ENCODE measurements around the gene JMJD8. TPM values are rescaled to one million over a fixed set of nuclear protein-coding genes. Genes with fewer than 3 reads are reported as not detected.

The JMJD8 gene
- total and polyA plus RNA-seq, 3 experiments from 2014 or later, result 53.0 to 56.6 (median 55.9) TPM

GRCh38 chr16:698911-699671 lies 15.0 kb upstream of the JMJD8 start:
- H3K27me3 ChIP-seq (ENCODE audit: insufficient read depth, low read length, poor library complexity, severe bottlenecking), result peaks cover 23% of the 10 kb centered on the region
- H3K4me3 Mint-ChIP-seq, result peak overlapping the region in 6 of 7 donors; percentile 32 to 88 (median 64)

GRCh38 chr16:695355-696089 lies 11.4 kb upstream of the JMJD8 start:
- Mint-ChIP-seq H3K4me3 (peak overlapping the region; percentile 76 to 84 (median 80)), H3K4me1 (peaks cover 27 to 50% (median 31%) of the 10 kb centered on the region in 3 donors), H3K9me3 (no peaks in the 10 kb centered on the region), H3K27ac (peak overlapping the region in 6 of 8 donors; percentile 5 to 86 (median 64)), H3K27me3 (peaks cover 0 to 1% of the 10 kb centered on the region in 2 donors), H3K36me3 (peaks cover 0 to 2% (median 0%) of the 10 kb centered on the region in 3 donors)
- no peaks in the 10 kb centered on the region for H3K27me3 ChIP-seq (ENCODE audit: insufficient read depth, low read length, poor library complexity, severe bottlenecking)
- DNase-seq, result peak; percentile 35 to 79 (median 65)
- H3K4me1 ChIP-seq (ENCODE audit: insufficient read depth, low read length), result peaks cover 29% of the 10 kb centered on the region
- H3K9me3 ChIP-seq (ENCODE audit: low read length), result no peaks in the 10 kb centered on the region
- H3K27ac ChIP-seq (ENCODE audit: low read depth, low read length), result peak overlapping the region; percentile 44
- H3K4me3 ChIP-seq (ENCODE audit: low read length), result peak overlapping the region; percentile 73
- no peaks in the 10 kb centered on the region for H3K36me3 ChIP-seq (ENCODE audit: insufficient read depth, low read length)
- CTCF ChIA-PET, result interaction anchor here (0.9 to 1.8 kb wide), 9 partner anchors 13 to 59 kb away, joined by 3 to 10 read pairs (median 3); partner anchors contain the start of genes CIAO3, METTL26, RHOT2 and STUB1
- POLR2A ChIA-PET, result interaction anchor here (0.5 to 2.1 kb wide), 17 partner anchors 9 to 916 kb away, joined by 3 to 21 read pairs (median 4); partner anchors contain the start of genes ANTKMT, CAPN15, CCDC78 and CIAO3

More at GRCh38 chr16:698911-699671, 15.0 kb upstream of the JMJD8 start:
- peaks cover 8 to 10% of the 10 kb centered on the region in 2 donors for H3K27me3 Mint-ChIP-seq
- ChIA-PET POLR2A (interaction anchor here (0.7 to 1.1 kb wide), 5 partner anchors 12 to 51 kb away, joined by 3 to 6 read pairs (median 3); no protein-coding TSS in a partner anchor), CTCF (interaction anchor here (0.7 to 1.8 kb wide), 5 partner anchors 13 to 327 kb away, joined by 3 to 4 read pairs (median 3); partner anchors contain the start of gene ANTKMT)
- no peaks in the 10 kb centered on the region for H3K9me3 ChIP-seq (ENCODE audit: low read length)
- H3K4me1 ChIP-seq (ENCODE audit: insufficient read depth, low read length), result peaks cover 34% of the 10 kb centered on the region
- peak overlapping the region in 2 of 8 donors; percentile 38 to 49 for H3K27ac Mint-ChIP-seq
- H3K36me3 Mint-ChIP-seq, result peaks cover 0 to 2% (median 0%) of the 10 kb centered on the region in 3 donors
- no peaks in the 10 kb centered on the region for H3K36me3 ChIP-seq (ENCODE audit: insufficient read depth, low read length)
- H3K4me1 Mint-ChIP-seq, result peaks cover 18 to 45% (median 20%) of the 10 kb centered on the region in 3 donors
- H3K4me3 ChIP-seq (ENCODE audit: low read length), result no peak overlapping the region
- DNase-seq, result no peak
- no peaks in the 10 kb centered on the region for H3K9me3 Mint-ChIP-seq
- no peak overlapping the region for H3K27ac ChIP-seq (ENCODE audit: low read depth, low read length)

- Mint-ChIP-seq H3K27ac (peak overlapping the region in 2 of 8 donors; percentile 41 to 67), H3K36me3 (peaks cover 0 to 5% (median 0%) of the 10 kb centered on the region in 3 donors), H3K9me3 (no peaks in the 10 kb centered on the region), H3K4me1 (peaks cover 28 to 51% (median 37%) of the 10 kb centered on the region in 3 donors), H3K4me3 (peak overlapping the region in 6 of 7 donors; percentile 23 to 84 (median 70)), H3K27me3 (peaks cover 0 to 1% of the 10 kb centered on the region in 2 donors)
- CTCF ChIA-PET, result interaction anchor here (1.0 to 1.8 kb wide), 8 partner anchors 13 to 59 kb away, joined by 3 to 10 read pairs (median 4); partner anchors contain the start of genes CIAO3, METTL26, RHOT2 and STUB1
- H3K36me3 ChIP-seq (ENCODE audit: insufficient read depth, low read length), result no peaks in the 10 kb centered on the region
- no peaks in the 10 kb centered on the region for H3K27me3 ChIP-seq (ENCODE audit: insufficient read depth, low read length, poor library complexity, severe bottlenecking)
- H3K27ac ChIP-seq (ENCODE audit: low read depth, low read length), result peak overlapping the region; percentile 31
- no peaks in the 10 kb centered on the region for H3K9me3 ChIP-seq (ENCODE audit: low read length)
- H3K4me1 ChIP-seq (ENCODE audit: insufficient read depth, low read length), result peaks cover 23% of the 10 kb centered on the region
- DNase-seq, result peak in 2 of 5 donors; percentile 31 to 55
- POLR2A ChIA-PET, result interaction anchor here (0.5 to 2.1 kb wide), 15 partner anchors 11 to 917 kb away, joined by 3 to 21 read pairs (median 5); partner anchors contain the start of genes ANTKMT, CCDC78, CIAO3 and CRAMP1
- H3K4me3 ChIP-seq (ENCODE audit: low read length), result peak overlapping the region; percentile 51
These were observed 10.8 kb upstream of the JMJD8 start for GRCh38 chr16:694863-695354.

GRCh38 chr16:694187-694862 lies 10.2 kb upstream of the JMJD8 start:
- ChIA-PET CTCF (interaction anchor here (1.1 to 1.8 kb wide), 3 partner anchors 12 to 47 kb away, joined by 5 to 7 read pairs (median 7); partner anchors contain the start of genes CIAO3 and RHOT2), POLR2A (interaction anchor here (0.7 to 2.1 kb wide), 5 partner anchors 10 to 58 kb away, joined by 4 to 15 read pairs (median 8); partner anchors contain the start of genes JMJD8, METTL26 and STUB1)
- Histone ChIP-seq H3K9me3 (ENCODE audit: low read length) (no peaks in the 10 kb centered on the region), H3K36me3 (ENCODE audit: insufficient read depth, low read length) (no peaks in the 10 kb centered on the region), H3K4me3 (ENCODE audit: low read length) (peak overlapping the region; percentile 51), H3K4me1 (ENCODE audit: insufficient read depth, low read length) (peaks cover 22% of the 10 kb centered on the region), H3K27ac (ENCODE audit: low read depth, low read length) (peak overlapping the region; percentile 31), H3K27me3 (ENCODE audit: insufficient read depth, low read length, poor library complexity, severe bottlenecking) (no peaks in the 10 kb centered on the region)
- DNase-seq, result no peak
- Mint-ChIP-seq H3K4me1 (peaks cover 32 to 53% (median 32%) of the 10 kb centered on the region in 3 donors), H3K4me3 (peak overlapping the region; percentile 74 to 90 (median 79)), H3K36me3 (peaks cover 0 to 6% (median 0%) of the 10 kb centered on the region in 3 donors), H3K27ac (peak overlapping the region in 5 of 8 donors; percentile 43 to 60 (median 51)), H3K27me3 (peaks cover 0 to 1% of the 10 kb centered on the region in 2 donors), H3K9me3 (no peaks in the 10 kb centered on the region)

- no peaks in the 10 kb centered on the region for H3K27me3 ChIP-seq (ENCODE audit: insufficient read depth, low read length, poor library complexity, severe bottlenecking)
- peaks cover 22% of the 10 kb centered on the region for H3K4me1 ChIP-seq (ENCODE audit: insufficient read depth, low read length)
- H3K9me3 ChIP-seq (ENCODE audit: low read length), result no peaks in the 10 kb centered on the region
- Mint-ChIP-seq H3K36me3 (peaks cover 0 to 6% (median 0%) of the 10 kb centered on the region in 3 donors), H3K4me3 (peak overlapping the region in 3 of 7 donors; percentile 24 to 34 (median 29)), H3K27ac (peak overlapping the region in 1 of 8 donors; percentile 95), H3K4me1 (peaks cover 26 to 53% (median 31%) of the 10 kb centered on the region in 3 donors), H3K27me3 (peaks cover 0 to 1% of the 10 kb centered on the region in 2 donors), H3K9me3 (no peaks in the 10 kb centered on the region)
- H3K36me3 ChIP-seq (ENCODE audit: insufficient read depth, low read length), result no peaks in the 10 kb centered on the region
- ChIA-PET POLR2A (no interaction called here), CTCF (interaction anchor here (1.2 kb wide), 1 partner anchor 12 kb away, joined by 4 read pairs; no protein-coding TSS in a partner anchor)
- H3K27ac ChIP-seq (ENCODE audit: low read depth, low read length), result no peak overlapping the region
- peak in 3 of 5 donors; percentile 33 to 53 (median 43) for DNase-seq
- H3K4me3 ChIP-seq (ENCODE audit: low read length), result no peak overlapping the region
These were observed 9.6 kb upstream of the JMJD8 start for GRCh38 chr16:693766-694165.

GRCh38 chr16:693364-693763 lies 9.2 kb upstream of the JMJD8 start:
- Histone ChIP-seq H3K27ac (ENCODE audit: low read depth, low read length) (no peak overlapping the region), H3K4me1 (ENCODE audit: insufficient read depth, low read length) (peaks cover 26% of the 10 kb centered on the region), H3K4me3 (ENCODE audit: low read length) (no peak overlapping the region), H3K36me3 (ENCODE audit: insufficient read depth, low read length) (no peaks in the 10 kb centered on the region), H3K9me3 (ENCODE audit: low read length) (no peaks in the 10 kb centered on the region), H3K27me3 (ENCODE audit: insufficient read depth, low read length, poor library complexity, severe bottlenecking) (no peaks in the 10 kb centered on the region)
- Mint-ChIP-seq H3K9me3 (no peaks in the 10 kb centered on the region), H3K27ac (peak overlapping the region in 2 of 8 donors; percentile 64 to 95), H3K27me3 (peaks cover 0 to 1% of the 10 kb centered on the region in 2 donors), H3K36me3 (peaks cover 0 to 6% (median 0%) of the 10 kb centered on the region in 3 donors), H3K4me1 (peaks cover 26 to 54% (median 32%) of the 10 kb centered on the region in 3 donors), H3K4me3 (peak overlapping the region in 3 of 7 donors; percentile 24 to 84 (median 34))
- ChIA-PET POLR2A (interaction anchor here (0.6 kb wide), 1 partner anchor 9 kb away, joined by 4 read pairs; the partner anchor contains the start of gene JMJD8), CTCF (interaction anchor here (1.2 kb wide), 1 partner anchor 12 kb away, joined by 4 read pairs; no protein-coding TSS in a partner anchor)
- no peak for DNase-seq

Data from CD8-positive, alpha-beta memory T cell (primary cell).